Astrocyte (in vitro differentiated cells and primary cell): Measurements from ENCODE around the gene CTIF.

Source experiments
- EZH2 ChIP-seq: IDR thresholded peaks from 2 replicates; pipeline ENCODE4 v1.6.1; 2012; ENCODE audit warnings: mild to moderate bottlenecking, low read length, inconsistent platforms; ENCODE audit not compliant: insufficient read depth
- TF ChIP-seq, protein P1 (sequence below): IDR thresholded peaks from 2 replicates; pipeline ENCODE4 v1.5.1; 2011; ENCODE audit warnings: low read depth, mild to moderate bottlenecking, inconsistent platforms, low read length, moderate library complexity; ENCODE audit not compliant: insufficient read depth

DNA sequence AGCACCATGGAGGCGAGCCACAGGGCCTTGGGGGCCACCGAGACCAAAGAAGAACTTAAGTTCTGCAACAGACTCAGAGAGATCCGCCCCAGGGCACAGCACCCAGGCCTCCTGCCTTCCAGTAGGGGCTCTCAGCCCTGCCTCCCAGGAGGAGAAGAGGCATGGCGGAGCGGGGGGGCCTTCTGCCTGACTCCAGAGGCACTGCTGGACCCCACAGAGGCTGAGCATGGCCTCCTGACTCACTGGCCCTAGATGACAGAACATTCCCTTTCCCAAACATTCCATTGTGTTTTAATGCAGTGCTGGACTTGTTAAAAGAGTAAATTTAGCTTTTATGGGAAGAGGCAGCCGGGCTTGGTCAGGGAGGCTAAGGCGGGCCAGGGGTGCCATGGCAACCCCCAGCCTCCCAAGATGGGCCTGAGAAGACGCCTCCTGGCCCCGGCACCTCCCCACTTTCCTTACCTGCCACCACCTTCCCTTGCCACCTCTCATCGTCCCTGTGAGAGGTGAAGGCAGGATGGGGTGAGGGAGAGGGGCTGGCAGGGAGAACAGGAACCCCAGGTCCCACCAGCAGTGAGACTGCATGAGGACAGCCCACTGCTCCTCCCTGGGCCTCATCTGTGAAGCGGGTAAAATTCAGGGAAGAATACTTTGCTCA is 346.6 kb downstream of the CTIF start:
- TF ChIP-seq, protein P1, sequence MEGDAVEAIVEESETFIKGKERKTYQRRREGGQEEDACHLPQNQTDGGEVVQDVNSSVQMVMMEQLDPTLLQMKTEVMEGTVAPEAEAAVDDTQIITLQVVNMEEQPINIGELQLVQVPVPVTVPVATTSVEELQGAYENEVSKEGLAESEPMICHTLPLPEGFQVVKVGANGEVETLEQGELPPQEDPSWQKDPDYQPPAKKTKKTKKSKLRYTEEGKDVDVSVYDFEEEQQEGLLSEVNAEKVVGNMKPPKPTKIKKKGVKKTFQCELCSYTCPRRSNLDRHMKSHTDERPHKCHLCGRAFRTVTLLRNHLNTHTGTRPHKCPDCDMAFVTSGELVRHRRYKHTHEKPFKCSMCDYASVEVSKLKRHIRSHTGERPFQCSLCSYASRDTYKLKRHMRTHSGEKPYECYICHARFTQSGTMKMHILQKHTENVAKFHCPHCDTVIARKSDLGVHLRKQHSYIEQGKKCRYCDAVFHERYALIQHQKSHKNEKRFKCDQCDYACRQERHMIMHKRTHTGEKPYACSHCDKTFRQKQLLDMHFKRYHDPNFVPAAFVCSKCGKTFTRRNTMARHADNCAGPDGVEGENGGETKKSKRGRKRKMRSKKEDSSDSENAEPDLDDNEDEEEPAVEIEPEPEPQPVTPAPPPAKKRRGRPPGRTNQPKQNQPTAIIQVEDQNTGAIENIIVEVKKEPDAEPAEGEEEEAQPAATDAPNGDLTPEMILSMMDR = no peak
- no peak for TF ChIP-seq EZH2
